Hematopoietic multipotent progenitor cell treated with erythropoietin and hydrocortisone succinate and interleukin-3 and kit ligand, for 8 days (in vitro differentiated cells): ENCODE measurements around the gene VCP.

Source experiments
- DNase-seq: peaks from one replicate; pipeline ENCODE4 v3.0.0-alpha.2; 2015

VCP gene

DNA sequence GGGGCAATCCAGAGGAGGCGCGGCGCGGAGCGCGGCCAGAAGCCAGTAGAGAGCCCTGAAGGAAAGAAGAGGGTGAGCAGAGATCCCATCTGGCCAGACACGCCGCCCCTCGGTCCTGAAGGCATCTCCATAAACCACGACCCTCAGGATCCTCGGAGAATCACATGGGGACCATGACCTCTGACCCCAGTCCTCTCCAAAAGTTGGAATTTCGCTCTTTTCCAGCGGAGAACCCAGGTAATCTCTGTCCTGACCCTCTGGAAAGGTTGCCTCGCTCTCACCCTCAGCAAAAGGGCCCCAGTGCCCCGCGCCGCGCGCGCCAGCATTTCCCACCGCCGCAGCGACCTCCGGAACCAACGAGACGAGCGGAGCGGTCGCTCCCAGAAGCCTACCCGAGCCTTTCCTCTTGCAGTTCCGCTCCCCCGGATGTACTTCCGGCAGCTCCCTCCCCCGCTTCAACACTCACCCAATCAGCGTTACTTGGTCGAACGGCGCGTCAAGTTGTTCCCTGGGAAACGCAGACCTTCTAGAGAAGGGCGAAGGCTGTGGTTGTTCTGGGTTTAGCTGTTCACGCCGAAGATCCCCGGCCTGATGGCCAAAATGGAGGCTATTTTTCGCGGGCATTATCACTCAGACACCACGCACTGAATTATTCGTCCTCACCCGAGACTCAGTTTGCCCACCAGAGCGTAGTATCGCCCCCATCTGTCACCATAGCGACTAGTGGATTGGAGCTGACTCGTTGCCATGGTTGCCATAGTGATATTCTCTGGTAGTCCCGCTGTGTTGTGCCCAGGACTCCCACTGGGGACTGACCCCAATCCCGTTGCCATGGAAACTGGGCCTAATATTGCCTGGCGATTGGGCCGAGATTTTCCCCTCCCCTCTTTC, 30.6 kb upstream of the VCP start, which contains the start of gene STOML2:
TSS of gene STOML2 (minus strand) at position 363 of the 891 bp plus-strand sequence. CDS start at position 326, 37 bp downstream.
- DNase-seq: peak; percentile 97

DNA sequence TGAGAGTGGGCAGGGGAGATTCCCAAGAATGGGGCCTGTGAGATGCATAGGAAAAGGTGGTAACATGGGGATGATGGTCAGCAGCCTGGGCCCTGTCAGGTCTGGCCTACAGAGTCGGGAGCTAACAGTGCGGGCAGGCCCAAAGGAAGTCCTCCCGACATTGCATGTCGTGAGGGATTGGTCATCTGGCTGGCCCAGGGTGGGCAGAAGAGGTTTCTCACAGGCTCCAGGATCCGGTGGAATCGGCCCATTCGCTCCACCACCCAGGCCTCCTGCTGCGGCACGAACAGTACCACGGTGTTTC, 30.0 kb upstream of the VCP start:
- DNase-seq: no peak

DNA sequence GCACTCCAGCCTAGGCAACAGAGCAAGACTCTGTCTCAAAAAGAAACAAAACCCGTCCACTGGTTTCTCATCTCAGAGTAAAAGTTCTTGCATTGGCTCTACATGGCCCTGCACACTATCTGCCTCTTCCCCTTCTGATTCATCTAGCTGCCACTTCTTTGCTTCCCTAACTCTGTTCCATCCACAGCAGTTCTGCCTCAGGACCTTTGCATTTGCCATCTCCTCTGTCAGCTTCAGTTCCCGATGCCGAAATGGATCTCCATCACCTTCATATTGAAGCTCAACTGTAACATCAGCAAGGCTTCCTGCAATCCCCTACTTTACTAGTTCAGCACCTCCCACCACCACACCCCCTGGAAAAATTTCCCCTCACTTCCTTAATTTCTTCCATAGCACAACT, 25.1 kb upstream of the VCP start:
- no peak for DNase-seq

DNA sequence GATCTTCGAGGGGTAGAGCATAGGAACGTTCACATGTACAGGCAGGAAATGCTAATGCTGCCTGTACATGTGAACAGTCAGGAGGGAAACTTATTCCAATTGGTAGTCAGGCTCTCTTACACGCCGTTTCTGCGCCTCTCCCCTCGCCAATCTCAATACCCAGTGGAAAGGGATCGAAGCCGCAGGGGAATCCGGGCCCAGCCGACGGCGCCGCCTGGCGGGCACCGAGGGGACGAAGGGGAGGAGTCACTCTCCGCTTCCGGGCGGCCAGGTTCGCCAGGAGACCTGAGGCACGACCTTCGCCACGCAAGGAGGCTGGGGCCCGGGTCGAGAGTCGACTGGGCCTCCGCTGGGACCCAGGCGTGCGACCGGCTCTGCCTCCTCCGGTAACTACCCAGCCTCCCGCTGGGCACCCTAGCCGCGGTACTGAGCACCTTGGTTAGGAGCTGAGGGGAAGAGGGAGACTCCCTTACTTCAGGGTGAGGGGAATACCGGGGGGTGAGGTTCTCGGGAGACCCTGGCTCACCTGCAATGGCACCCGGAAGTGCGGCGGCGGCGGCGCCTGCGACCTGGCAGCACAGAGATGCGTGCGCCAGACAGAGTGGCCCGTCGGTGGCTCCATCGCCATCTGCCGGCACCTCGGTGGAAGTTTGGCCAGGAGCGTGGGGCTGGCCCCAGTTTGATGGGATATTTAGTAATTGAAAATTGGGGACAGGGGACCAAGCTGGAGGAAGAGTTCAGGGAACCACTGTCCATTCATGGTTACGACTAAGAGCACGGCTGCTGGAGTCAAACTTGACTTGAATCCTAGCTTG, 23.8 kb upstream of the VCP start, which contains the start of gene PIGO:
TSS of gene PIGO (minus strand) at position 557 of the 815 bp plus-strand sequence. CDS start 1,026 bp downstream, outside the sequence.
- peak; percentile 89 for DNase-seq

DNA sequence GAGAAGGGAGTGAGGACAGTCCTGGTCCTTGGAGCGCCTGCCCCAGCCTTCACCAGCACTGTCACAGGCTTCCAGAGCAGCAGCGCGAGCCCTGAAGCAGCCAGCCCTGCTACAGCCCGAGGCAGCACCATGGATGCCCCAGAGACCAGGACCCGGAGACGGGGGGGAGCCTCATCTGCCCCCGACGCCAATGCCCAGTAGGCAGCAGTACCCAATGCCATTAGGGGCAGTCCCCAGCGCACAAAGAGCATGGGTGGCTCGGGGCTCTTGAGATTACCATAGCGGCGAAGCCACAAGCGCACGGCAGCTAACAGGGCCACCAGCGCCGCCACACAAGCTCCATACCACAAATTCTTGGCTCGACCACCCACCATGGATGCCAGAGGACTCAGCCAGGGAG, 19.1 kb upstream of the VCP start:
- no peak for DNase-seq

DNA sequence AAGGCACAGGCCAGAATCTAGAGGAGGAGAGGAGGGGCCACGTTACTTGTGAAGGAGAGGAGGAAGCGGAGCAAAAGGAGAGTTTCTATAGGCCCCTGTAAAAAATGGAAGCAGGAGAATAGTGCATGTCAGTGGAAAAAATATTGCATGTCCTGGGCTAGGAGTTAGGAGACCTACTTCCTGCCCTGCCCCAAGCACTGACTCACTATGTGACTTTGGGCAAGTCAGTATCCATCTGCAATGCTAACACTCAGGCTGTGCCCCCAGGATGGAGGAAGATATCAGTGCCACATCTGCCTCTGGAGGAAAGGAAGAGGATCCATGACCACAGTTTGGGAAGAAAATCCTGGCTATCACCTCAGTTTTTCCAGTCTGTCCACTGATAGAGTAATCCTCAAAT, 17.0 kb upstream of the VCP start:
- no peak for DNase-seq

DNA sequence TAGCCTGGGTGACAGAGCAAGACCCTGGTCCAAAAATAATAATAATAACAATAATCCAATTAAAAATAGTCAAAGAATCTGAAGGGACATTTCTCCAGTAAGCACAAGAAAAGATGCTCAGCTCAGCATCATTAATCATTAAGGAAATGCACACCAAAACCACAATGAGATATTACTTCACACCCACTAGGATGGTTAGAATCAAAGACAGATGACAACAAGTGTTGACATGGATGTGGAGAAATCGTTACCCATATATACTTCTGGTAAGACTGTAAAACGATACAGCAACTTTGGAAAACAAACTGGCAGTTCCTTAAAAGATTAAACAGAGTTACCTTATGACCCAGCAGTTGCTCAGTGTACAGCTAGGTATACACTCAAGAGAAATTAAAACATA, 12.7 kb upstream of the VCP start:
- DNase-seq: no peak

DNA sequence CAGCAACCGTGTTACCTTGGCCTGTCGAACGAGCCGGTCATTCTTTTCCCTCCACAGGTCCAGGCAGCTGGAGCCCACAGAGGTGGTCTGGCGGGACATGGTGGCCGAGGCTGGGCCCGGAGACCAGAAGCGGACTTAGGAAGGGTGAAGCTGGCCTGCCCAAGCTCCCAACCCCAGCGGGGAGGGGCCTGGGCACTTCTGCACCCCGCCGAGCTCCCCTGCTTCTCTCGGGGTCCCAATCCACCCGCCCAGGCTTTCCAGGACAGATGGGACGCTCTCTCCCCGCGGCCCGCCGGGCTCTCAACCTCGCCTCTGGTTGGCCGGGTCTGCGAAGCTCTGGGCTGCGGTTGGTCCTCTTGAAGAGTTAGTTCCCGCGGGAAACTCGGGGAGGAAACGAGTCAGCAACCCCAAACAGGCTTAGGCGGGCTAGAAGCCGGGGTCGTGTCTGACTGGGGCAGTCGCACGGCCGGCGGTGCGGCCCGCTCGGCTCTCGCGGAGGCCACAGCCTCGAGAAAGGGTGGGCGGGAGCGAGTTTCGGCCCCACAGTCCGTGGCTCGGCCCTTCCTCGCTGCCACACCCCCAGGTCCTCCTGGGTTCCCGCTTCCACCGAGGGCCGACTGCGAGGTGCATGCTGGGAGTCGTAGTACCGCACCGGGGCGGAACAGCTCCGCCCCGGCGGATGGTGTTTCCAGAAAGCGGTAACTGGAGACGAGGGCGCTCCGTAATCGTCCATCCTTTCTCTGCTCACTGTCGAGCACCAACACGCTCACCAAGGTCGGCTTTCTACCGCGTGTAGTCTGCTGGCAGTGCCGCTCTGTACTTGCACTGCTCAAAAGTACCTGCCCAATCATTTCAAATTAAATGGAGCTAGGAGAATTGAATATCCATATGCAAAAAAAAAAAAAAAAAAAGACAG, 7.3 kb upstream of the VCP start, which contains the start of gene FANCG:
TSS of gene FANCG (minus strand) at position 517 of the 916 bp plus-strand sequence. CDS start at position 99, 418 bp downstream.
- peak; percentile 93 for DNase-seq

DNA sequence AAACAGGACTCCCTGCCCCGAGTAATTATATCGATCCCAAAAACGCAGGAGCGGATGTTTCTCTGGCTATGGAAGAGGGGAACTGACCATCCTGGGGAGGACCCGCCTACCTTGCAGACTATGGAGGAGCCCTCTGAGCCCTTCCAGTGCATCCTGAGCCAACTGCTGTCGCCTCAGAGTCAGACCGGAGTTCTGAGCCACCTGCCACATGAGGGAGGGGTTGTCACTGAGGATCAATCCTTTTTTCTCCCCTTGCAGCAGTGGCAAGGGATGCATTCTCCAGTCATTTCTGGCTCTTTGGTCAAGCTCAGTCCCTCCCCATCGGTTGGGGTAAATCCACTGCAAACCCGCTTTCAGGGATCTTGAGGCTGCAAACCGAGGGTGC, 6.6 kb upstream of the VCP start:
- no peak for DNase-seq

DNA sequence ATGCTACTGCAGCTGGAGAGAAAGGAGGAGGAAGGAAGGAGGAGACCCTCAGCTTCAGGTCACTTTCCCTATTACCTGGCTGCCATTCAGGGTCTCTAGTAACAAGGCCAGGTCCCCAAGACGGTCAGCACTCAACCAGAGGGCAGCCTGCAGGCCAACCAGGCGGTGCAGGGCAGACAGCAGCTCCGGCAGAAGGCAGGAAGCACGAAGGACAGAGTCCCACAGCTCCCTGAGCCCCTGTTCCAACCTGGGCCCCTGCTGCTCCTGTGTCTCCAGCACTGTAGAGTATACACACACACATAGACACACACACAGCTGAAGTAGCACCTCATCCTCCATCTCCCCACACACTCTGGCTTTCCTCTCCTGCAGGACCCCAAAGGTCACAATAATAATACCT, 5.6 kb upstream of the VCP start:
- no peak for DNase-seq

DNA sequence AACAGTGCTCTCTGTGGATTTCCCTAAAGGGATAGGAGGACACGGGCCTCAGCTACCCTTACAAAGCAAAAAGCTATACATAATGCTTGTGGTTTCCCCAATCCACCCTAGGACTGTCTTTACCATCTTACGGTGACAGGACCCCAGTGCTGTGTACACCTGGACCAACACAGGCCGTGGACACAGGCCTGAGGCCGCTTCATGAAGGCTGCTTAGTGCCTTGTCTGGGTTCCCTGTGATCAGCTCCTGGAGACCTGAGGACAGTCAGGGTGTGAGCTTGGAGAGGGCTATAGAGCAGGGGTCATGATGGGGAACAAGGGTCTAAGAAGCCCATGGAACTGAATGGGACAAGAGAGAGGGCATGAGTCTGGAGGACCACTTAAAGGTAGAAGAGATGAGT, 4.4 kb upstream of the VCP start:
- no peak for DNase-seq

DNA sequence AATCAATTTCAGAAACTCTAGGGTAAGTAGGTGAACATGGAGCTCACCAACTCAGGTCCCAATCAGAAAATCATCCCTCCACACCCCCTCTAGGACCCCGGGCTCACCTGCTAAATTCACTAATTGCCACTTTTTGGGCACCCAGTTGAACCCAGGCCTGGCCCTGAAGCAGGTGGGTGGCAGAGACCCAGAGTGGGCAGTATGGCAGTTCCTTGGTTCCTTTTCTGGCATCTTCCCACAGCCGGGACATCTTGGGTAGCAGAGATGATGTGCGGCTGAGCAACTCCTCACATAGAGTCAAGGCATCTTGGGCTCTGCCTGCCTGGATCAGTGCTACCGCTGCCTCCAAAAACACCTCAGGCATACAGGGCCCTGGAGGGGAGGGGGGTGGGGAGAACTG, 2.9 kb upstream of the VCP start:
- DNase-seq: no peak

DNA sequence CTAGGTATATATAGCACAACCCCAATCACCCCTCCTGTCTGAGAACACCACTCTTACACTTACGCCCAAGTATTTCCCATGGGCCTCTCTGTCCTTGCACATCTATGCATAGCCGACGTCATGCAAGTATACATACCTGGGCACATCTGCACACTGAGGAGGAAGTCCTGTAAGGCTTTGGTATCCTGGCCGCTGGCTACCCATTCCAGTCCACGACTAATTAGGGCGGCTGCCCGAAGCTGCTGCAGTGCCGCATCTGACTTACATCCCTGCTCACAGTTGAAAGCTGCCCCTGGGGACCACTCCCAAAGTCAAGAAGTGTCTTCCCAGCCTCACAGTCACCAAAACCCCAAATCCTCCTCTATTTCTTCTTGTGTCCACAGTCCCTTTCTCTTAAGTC, 2.4 kb upstream of the VCP start:
- no peak for DNase-seq

DNA sequence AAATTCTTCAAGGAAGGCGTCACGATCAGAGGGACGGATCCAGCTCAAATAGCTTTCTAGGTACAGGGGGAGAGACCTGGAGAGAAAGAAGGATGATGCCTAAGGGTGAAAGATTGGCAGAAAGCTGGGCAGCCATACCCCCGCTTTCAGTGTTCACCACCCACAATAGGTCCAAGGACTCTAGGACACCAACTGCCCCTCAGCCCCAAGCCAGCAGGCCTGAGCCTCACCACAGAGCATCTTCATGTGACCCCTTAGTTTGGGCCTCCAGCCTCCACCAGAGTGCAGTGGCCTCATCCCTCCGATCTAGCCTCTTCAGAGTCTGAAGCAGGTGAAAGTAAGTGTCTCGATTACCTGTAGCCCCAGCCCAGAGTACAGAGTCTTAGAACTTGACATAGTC, 1.7 kb upstream of the VCP start:
- no peak for DNase-seq

DNA sequence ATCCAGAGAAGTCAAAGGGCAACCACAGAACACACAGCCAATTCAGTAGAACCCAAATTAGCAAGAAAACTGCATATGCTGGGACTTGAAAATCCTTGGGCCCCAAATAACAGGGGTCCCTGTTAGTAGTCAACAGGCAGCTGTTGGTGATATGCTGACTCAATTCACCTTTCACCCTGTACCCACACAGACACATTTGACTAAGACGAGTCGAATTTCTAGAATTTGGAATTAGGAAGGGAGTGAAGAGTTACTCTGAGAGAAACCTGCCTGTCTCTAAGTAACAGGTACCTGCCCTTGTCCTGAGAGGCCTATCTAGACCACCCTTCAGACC, 821 bp upstream of the VCP start:
- DNase-seq: no peak

DNA sequence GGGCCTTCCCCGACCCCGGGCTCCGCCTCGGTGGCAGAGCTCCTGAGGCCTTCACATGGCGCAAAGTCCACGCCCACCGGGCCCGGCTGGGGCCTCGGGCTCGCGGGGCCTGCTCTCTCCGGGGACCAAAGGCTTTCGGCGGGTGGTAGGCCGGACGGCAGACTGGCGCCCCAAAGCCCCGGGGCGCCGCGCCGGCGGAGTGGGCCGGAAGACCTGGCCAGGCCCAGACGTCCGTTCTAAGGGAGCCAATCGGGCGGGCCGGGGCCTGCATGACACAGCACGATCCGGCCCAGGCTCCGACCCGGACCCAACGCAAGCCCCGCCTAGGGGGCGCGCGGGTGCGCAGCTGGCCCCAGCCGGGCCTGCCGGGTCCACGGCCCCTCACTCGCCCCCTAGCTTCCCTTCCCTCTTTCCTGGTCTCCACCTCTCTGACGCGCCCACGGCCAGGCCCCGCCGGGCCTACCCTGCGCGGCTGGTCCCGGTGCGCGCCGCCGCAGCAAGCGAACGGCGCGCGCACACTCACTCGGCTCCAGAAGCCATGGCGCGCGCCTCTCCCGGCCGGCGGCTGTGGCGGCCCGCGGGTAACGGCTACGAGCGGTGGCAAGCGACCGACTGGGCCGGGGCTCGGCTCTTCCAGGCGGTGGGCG, 488 bp downstream of the VCP start:
- DNase-seq: peak; percentile 84

DNA sequence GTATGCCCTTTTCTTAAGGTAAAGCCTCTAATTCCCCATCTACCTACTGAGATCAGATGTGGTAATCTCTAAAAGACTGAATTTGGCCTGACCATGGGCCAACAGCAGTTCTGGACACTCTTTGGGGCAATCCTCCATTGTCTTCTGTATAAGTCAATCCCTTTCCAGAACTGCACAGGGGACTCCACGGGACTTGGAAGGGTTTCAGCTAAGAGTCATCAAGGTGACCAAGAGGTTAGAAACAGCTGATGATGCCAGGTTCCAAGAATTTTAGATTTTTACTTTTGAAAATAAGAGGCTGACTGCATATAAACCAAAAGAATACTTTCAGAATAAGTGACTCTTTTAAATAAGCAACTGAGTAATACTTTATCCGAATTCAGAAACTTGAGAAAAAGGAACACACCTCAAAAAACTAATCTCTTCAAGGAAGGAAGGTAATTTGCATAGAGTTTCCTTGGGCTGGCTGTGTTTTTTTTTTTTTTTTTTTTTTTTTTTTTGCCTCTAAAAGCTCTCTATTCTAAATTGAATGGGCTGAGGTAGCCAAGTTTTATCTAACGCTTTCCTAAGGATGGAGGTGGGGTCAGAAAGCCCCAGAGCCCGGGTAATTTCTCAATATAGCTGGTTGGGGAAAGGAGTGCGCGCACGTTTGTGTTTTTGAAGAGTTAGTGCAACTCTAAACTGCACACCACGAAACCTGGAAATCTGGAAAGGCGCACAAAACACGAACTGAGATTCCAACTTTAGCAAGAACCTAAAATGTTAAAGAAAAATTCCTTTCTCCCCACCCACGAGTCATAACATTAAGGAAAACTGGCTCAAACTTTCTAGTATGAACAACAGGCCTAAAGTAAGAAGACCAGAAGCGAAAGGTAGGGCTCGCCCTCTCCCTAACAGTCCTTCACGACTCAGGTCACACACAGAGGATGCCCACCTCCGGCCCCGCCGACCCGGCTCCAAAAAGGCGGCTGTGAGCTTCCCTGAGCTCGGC, 1.3 kb downstream of the VCP start:
- DNase-seq: peak; percentile 15

DNA sequence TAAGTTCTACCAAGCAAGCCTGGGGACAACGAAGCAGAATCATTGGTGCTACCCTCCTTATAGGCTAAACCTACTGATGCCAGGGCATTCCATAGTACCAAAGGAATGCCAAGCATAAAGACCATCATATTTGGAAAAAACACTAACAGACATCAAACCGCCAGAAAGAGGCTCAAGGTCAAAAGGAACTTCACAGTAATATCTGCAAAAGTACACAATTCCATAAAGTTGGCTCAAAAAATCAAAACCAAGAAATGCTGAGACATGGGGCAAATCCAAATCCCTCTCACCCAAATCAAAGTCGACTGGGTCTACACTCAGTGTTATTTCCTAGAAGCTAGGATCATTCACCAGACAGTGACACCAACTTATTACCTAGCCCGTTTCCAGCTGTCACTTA, 3.4 kb downstream of the VCP start:
- no peak for DNase-seq

DNA sequence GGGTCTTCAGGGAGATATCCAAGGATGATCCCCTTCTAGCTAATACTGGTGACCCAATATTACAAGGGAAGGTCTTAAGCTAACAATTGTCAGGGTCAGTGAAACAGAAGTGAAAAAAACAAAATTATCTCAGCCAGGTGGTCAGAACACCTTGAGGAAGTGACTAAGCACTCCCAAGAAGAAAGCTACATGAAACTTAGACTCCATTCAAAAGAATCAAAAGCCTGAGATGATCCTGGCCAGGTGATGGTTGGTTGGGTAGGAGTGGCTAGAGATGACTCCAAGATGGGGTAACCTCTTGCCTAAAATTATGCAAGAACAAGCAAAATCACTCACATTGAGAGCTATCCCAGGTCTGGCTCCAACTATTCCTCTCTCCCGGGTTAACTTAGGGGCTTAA, 5.4 kb downstream of the VCP start:
- DNase-seq: no peak

DNA sequence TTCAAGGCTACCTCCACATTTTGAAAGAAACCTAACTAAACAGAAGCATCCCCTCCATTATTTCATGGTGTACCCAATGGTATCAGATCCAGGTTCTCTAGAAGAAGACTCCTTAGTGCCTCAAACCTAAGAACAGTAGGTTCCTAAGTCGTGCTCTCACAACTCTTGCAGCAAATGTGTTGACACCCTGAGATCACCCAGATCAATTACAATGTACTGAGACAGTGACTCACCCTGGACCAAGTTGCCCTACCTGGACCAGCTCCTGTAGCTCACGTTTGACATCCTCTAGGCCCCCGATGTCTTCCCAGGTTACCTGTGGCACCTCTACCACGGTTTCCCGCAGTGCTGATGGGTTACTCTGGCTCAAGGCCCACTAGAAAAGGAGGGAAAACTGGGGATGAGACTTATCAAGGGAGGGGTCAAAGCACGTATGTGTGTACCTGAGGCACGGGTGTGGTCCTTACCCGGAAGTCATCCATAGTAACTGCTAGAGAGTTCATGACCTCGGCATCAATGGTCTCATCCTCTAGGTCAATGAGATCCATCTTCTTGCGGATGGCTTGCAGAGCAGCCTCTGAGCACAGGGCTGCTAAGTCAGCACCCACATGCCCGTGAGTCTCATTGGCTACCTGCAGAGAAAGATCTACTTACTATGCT, 11.7 kb downstream of the VCP start:
- no peak for DNase-seq

DNA sequence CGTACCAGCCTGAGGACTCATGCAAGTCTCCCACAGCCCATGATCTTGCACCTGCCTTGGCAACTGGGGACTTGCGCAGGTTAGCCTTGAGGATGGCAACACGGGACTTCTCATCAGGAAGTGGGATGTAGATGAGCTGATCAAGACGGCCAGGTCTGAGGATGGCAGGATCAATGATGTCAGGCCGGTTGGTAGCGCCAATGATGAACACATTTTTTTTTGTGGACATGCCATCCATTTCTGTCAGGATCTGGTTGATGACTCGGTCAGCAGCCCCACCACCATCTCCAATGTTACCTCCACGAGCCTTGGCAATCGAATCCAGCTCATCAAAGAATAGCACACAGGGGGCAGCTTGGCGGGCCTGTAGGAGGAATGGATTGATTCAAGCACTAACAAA, 13.0 kb downstream of the VCP start:
- no peak for DNase-seq
